ENCODE results near the gene RIMKLB. TPM values are rescaled to one million over a fixed set of nuclear protein-coding genes. Genes with fewer than 3 reads are reported as not detected.

The RIMKLB gene
- total RNA-seq, 1 experiment from 2014 or later = 87.7 TPM

GRCh38 chr12:8831116-8831515 is 133.3 kb downstream of the RIMKLB start:
- H3K4me3 Mint-ChIP-seq = no peak overlapping the region
- Histone ChIP-seq H4K20me1 (ENCODE audit: control insufficient read depth, insufficient read depth, insufficient read length) (no peaks in the 10 kb centered on the region), H3K9me3 (ENCODE audit: control insufficient read depth, low read depth, low read length) (no peaks in the 10 kb centered on the region), H2BK12ac (ENCODE audit: insufficient read length, low read depth, low read length) (no peak overlapping the region), H3K4ac (ENCODE audit: low read depth, low read length) (no peak overlapping the region), H3K56ac (ENCODE audit: insufficient read length, low read depth, low read length) (no peak overlapping the region), H2BK120ac (ENCODE audit: low read depth, low read length, poor library complexity, severe bottlenecking) (no peak overlapping the region), H3K27me3 (ENCODE audit: insufficient read depth, low read length) (no peaks in the 10 kb centered on the region), H4K8ac (replicated peaks; ENCODE audit: insufficient read length, low read depth, low read length) (no peak overlapping the region), H3K27ac (ENCODE audit: insufficient read length, low read depth, low read length) (no peak overlapping the region), H2AFZ (ENCODE audit: low read length) (no peak overlapping the region), H2BK20ac (ENCODE audit: low read depth, low read length, poor library complexity, severe bottlenecking) (no peak overlapping the region), H2BK5ac (ENCODE audit: insufficient read length, low read length) (no peak overlapping the region), H3K23me2 (ENCODE audit: insufficient read length, low read depth, low read length, poor library complexity, severe bottlenecking) (no peaks in the 10 kb centered on the region), H2BK15ac (ENCODE audit: low read depth, low read length) (no peak overlapping the region), H3K9ac (ENCODE audit: extremely low read depth, insufficient read length, low read length) (no peak overlapping the region), H3K79me1 (ENCODE audit: insufficient read depth, low read depth, low read length, poor library complexity, severe bottlenecking) (no peaks in the 10 kb centered on the region), H4K5ac (ENCODE audit: insufficient read length, low read depth, low read length) (no peak overlapping the region), H3K79me2 (ENCODE audit: insufficient read depth, low read length) (no peaks in the 10 kb centered on the region), H3K4me1 (ENCODE audit: insufficient read depth, low read length) (peaks cover 9% of the 10 kb centered on the region; the same call in 1 of the 2 replicates), H3K18ac (ENCODE audit: insufficient read length, low read depth, low read length) (peak overlapping the region; percentile 12), H3K14ac (ENCODE audit: insufficient read depth, low read length) (no peak overlapping the region), H3T11ph (ENCODE audit: low read length) (no peak overlapping the region), H3K23ac (ENCODE audit: insufficient read length, low read depth, low read length) (no peak overlapping the region), H3K4me2 (ENCODE audit: insufficient read depth, insufficient read length, low read length) (no peak overlapping the region), H4K91ac (ENCODE audit: insufficient read length, low read depth, low read length) (no peak overlapping the region), H2AK5ac (ENCODE audit: insufficient read length, low read length) (no peak overlapping the region)
- no peaks in the 10 kb centered on the region; the same call in 1 of the 2 replicates for H3K27me3 Mint-ChIP-seq (ENCODE audit: low read depth)
- H3K27ac Mint-ChIP-seq = peak overlapping the region; percentile 94 to 97 (median 97)
- peaks cover 2 to 13% (median 7%) of the 10 kb centered on the region in 3 experiments; a peak in 5 of 7 replicates for H3K36me3 Mint-ChIP-seq (ENCODE audit: insufficient read depth in 1 of 3, low read depth in 3 of 3)
- H3K9me3 Mint-ChIP-seq = peaks cover 3 to 6% of the 10 kb centered on the region in 2 experiments
- no CpG with 5 or more reads among the region's 9 CpGs for WGBS (ENCODE audit: extremely low coverage, insufficient read length, low lambda C conversion rate)
- DNase-seq = peak; percentile 64
- TF ChIP-seq CTCF (conservative IDR thresholded peaks at IDR 0.05) = no peak
- H3K4me1 Mint-ChIP-seq = peaks cover 61 to 63% of the 10 kb centered on the region in 2 experiments

Data from H9 (cell line).